Hematopoietic multipotent progenitor cell treated with erythropoietin and hydrocortisone succinate and interleukin-3 and kit ligand, for 4 days (in vitro differentiated cells): Measurements from ENCODE around the gene TRIM2.

Experiments used
- DNase-seq: peaks from one replicate; pipeline ENCODE4 v3.0.0-alpha.2; 2015

Gene TRIM2

DNA sequence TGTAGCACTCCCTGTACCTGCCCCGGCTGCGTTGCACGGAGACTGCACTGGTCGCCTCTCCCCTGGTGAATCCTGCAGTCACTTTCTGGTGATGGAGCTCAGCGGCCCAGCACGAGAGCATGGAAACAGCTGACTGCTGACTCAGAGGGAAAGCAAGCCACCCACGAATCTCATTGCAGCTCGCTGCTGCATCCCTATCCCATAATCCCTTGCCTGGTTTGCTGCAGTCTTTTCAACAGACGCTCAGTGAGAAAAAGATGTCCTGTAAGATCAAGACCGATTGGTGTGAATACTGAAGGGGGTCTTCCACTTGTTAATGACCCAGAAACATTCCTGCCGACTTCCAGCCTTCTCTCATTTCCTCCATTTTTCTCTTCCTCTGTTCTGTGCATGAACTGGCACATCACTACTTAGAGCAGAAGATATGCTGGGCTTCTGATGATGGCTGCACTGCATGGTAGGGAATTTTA lies 52.9 kb downstream of the TRIM2 start:
- peak; percentile 16 for DNase-seq

DNA sequence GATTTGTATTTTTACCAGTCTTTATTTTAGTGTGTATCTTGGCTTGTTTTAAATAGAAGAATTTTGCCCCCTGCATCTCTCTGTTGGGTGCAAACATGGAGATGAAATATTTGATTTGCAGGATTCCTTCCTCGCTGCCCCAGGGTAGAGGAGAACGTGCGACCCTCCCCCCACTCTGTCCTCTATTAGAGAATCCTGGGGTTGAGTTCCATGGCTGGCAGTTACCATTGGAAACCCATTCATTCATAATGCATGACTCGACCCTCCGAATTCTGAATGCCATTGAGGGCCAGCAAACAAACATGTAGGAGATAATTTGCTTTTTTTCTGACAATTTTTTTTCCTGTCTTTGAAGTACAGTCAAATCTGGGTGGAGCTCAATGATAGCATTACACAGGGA lies 53.7 kb downstream of the TRIM2 start:
- no peak for DNase-seq

DNA sequence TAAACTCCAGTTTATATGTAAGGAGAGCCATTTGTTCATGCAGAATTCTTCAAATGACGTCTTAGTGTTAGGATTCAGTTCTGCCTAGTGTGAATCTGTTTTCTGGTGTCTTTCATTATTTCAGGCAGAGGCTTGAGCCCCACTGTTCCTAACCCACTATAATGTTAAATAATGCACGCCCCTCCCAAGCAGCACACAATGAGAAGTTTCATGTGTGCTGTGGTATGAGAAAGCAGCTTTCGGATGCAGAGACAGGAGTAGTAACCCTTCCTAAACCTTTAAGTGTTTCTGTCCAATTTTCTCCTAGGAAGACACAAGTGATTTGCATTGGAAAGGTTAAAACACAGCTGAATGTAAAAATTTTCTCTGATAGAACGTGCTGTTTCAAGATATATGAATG lies 54.5 kb downstream of the TRIM2 start:
- no peak for DNase-seq

DNA sequence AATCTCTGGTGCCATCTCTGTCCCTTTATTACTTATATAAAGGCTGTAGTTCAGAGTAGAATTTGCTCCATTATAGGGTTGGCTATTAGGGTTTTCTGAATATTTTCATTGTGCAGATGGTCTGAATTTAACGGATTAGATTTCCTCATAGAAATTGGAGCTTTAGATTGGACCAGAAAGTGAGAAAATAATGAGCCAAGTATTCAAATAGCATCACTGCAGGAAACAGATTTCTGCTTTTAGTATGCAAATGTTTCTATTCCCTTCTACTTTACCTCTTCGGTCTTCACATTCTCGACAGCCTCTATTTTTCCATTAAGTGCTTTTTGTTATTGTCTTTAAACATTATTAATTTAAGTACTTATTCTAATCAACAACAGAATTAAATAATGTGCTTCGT lies 55.4 kb downstream of the TRIM2 start:
- no peak for DNase-seq

DNA sequence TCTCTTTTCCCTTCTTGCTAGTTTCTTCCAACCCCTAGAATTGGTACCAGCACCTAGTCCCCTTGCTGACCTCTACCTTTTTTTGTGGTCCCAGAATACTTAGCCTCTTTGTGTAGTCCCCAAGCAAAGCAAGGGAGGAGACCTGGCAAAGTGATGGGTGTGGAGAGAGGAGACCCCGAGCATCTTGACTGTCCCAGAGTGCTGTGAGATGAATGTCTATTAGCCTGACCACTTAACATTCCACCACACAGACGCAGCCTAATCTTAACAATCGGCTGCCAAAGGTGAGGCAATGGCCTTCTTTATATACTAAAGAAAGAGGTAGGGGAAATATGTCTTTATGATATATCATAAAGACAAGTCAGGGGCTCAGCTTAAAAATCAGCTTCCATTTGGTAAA lies 55.9 kb downstream of the TRIM2 start:
- no peak for DNase-seq

DNA sequence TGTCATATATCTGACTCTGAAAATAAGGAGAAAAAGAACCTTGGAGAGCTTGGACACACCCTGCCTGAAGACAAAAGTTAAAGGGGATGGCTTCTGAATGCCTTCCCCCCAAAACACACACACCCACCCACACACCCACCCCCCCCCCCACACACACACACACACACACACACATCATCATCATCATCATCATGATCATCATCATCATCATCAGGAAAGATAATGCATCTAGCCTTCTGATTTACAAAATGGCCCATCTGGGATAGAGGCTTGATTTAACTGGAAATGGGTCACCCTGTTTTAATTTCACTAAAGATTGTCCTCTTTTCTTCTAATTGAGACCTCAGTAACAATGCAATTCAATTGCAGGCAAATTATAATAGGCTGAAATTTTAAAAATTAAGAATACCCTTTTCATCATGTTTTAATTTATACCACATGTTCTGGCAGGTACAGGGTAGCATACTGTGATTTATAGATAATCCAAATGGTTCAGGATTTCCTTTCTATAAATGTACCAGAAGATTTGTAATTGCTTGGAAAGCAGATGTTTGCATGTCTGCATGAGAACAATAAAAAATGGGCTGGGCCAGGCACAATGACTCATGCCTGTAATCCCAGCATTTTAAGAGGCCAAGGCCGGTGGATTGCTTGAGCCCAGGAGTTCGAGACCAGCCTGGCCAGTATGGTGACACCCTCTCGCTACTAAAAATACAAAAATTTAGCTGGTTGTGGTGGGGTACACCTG lies 56.5 kb downstream of the TRIM2 start:
- no peak for DNase-seq

DNA sequence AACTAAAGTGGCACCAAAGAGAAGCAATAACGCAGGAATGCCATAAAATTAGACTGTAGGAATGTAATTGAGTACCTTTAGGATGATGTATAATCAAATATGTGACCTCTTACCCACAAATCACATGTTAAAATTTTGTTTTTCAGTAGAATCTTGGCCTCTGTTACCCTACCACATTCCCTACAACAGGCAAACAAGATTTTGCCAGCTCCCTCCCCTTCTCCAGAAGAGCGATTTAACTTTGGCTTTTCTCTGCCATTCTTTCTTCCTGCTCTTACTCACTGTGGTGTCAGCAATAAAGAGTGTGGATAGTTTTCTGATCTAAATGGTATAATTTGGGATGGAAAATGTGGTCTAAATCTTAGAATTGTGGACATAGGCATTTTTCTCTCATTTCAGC lies 57.2 kb downstream of the TRIM2 start:
- no peak for DNase-seq

DNA sequence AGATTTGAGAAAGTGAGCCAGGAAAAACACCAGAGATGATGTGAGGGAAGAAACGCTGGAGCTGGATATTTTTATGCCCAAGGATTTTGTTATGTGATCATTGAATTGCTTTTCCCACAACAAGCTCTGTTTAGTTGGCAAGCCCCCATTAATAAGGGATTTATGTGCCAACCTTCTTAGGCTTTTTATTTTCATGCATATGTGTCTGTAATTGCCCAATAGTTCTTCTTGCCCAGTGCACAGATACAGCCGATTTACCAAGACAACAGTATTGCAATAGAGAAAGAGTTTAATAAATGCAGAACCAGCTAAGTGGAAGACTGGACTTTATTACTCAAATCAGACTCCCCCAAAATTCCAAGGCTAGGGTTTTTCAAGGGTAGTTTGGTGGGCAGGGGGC lies 57.7 kb downstream of the TRIM2 start:
- DNase-seq, result no peak

DNA sequence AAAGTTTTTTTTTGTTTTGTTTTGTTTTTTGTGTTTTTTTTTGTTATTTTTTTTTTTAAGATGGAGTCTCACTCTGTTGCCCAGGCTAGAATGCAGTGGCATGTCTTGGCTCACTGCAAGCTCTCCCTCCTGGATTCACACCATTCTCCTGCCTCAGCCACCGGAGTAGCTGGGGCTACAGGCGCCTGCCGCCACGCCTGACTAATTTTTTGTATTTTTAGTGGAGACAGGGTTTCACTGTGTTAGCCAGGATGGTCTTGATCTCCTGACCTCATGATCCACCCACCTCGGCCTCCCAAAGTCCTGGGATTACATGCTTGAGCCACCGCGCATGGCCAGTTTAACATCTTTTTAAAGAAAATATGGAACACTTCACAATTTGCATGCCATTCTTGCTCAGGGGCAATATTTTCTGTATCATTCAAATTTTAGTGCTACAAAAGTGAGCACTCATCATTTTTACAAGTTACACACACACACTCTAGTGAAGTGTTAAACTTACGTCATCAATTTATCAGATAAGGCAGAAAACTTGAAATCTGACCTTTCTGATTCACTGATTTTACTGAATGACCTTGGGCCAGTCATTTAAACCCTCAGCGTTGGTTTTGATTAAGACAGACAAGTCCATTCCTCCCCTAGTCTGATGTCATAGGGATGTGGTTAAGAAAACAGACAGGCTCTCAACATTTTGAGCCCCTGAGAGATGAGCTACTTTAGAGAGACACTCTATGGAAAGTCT lies 61.2 kb downstream of the TRIM2 start:
- DNase-seq, result no peak

DNA sequence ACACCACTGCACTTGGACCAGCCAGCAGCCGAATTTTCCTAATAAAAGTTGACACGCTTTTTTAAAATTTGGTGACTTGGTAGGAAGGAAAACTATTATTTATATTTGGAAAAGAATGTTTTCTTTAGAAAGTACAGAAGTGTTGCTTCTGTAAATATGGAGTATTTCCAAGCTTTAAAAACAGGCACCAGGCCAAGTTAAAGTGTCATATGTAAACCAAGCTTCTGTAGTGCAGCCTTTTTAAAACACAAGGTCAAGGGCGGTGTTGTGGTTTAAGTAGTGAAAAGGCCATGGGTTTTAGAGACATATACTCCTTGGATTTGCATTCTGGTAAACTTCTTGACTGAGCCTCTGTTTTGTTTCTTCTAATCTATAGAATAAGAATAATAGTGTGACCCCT lies 62.7 kb downstream of the TRIM2 start:
- DNase-seq, result peak; percentile 10

DNA sequence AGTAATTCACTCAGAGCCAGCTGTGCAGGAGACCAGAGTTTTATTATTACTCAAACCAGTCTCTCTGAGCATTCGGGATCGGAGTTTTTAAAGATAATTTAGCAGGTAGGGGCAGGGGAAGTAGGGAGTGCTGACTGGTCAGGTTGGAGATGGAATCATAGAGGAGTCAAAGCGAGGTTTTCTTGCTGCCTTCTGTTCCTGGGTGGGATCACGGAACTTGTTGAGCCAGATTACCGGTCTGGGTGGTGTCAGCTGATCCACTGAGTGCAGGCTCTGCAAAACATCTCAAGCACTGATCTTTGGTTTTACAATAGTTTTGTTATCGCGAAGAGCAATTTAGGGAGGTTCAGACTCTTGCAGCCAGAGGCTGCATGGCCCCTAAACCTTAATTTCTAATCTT lies 63.6 kb downstream of the TRIM2 start:
- DNase-seq, result no peak

DNA sequence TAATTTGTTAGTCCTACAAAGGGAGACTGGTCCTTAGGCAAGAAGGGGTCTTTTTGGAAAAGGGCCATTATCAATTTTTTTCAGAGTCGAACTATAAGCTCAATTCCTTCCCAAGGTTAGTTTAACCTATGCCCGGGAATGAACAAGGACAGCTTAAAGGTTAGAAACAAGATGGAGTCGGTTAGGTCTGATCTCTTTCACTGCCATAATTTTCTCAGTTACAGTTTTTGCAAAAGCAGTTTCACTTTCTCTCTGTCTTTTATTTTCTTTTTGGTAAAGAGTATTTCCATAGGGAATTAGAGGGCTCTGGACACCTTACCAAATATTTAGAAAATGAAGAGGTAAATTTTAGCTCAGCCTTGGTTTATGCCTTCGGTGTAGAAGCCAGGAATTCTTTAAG lies 64.1 kb downstream of the TRIM2 start:
- DNase-seq, result no peak

DNA sequence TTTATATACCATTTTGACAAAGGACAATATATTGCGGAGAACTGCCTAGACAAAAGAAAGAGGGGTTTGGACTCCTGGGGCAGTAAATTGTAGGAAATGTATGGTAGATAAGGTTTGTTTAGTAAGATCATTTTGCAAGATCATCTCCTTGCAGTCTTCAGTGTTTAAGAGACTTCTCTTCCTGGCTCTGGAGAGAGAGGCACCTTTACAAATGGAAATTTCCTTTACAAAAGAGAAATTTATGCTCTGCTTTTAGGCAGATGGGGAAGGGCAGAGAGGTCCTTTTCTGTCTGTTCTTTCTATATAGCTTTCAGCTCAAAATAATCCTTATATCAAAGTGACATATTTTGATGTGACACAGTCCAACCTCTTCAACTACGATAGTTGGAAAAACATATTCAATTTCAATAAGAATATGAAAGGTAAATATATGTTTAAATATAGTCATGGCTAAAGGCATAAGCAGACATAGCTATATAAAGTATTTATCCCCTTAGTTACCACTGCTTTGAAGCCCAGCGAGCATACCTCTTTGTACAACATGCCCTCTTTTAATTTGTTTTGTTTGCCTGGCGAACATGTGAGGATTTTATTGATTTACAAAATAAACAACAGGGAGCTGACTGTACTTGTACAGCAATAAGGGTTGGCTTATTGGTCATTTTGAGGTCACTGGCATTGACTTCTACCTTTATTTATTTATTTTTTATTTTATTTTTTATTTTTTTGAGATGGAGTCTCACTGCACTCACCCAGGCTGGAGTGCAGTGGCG lies 65.2 kb downstream of the TRIM2 start:
- no peak for DNase-seq

DNA sequence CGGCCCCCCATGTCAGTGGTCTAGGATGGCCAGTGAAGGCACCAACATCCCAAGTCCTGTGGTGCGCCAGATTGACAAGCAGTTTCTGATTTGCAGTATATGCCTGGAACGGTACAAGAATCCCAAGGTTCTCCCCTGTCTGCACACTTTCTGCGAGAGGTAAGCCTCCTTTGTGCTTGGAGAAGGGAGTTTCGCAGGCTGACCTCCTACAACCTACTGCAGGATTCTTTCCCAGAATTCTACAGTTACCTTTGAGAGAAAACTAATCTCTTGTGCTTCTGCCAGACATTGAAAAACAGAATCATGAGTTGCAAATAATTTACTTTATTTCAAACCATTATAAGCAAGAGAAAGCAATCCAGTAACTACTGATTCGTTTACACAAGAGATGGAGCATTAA lies 66.1 kb downstream of the TRIM2 start:
- no peak for DNase-seq

DNA sequence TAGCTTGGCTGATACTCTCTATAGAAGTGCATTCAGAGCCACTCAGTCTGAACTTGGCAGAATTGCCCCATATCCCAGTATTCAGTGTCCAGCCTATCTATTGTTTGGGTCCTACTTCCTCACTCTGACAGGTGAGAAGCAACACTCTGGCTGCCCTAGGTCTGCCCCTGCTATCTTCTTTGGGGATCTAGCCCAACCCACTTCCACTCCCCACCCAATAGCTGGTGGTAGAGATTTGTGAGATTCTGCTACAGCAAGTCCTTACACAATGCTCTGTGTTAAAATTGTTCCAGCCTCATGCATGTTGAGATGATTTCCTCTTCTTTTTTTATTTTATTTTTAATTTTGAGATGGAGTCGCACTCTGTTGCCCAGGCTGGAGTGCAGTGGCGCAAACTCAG lies 67.6 kb downstream of the TRIM2 start:
- DNase-seq, result peak; percentile 7

DNA sequence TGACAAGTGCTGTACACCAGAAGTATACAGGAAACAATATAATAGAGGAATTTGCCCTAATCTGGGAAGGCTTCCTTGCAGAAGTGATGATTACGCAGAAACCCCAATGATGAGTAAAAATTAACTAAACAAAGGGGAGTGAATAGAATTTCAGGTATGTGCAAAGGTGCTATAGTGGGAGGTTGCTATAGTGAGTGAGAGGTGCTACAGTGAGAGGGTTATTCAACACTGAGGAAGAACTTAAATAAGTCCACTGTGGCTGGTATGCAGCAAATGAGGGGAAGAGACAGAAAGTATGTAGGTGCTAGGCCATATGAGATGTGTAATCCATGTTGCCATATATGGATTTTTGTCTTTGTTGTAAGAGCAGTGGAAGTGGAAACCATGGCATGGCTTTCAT lies 69.5 kb downstream of the TRIM2 start:
- DNase-seq, result no peak

DNA sequence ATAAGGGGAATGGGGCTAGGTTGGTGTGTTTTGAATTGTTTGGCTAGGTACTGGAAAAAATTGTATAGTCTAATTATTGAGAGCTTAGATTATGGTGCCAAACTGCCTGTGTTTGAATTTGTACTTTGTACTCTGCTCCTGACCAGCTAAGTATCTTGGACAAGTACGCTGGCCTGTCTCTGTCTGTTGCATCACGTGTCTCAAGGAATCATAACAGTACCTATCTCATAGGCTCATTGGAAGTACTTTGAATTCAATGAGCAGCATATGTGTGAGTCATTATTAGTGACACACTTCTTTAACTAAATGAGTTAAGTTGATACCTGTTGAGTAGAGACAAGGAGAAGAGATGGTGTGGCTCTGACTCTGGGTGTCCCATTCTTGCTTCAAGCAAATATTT lies 70.7 kb downstream of the TRIM2 start:
- no peak for DNase-seq

DNA sequence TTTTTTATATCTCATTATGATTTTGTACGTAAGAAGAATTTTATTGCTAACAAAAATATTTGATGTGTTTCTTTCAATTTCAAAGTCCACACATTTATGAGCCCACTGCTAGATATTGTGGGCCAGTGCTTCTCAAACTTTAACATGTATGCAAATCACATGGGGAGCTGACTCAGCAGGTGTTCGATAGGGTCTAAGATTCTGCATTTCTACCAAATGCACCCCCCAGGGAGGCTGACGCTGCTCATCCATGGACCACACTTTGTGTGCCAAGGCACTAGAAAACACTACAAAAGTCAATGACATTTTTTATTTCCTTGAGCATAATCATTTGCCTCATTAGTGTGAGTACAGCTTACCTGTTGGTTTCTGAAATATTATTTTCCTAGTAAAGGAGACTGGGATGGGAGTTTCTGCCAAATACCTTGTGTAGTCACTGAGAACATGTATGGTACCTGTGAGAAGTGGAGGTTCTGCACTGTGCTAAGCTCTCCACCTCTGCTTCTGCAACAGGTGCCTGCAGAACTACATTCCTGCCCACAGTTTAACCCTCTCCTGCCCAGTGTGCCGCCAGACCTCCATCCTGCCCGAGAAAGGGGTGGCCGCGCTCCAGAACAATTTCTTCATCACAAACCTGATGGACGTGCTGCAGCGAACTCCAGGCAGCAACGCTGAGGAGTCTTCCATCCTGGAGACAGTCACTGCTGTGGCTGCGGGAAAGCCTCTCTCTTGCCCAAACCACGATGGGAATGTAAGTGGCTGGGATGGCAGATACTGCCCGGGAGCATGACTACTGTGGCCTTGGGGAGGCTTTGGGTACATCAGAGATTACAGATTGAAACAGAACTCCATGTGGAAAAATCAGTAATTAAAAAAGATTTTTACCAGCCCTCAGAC lies 71.4 kb downstream of the TRIM2 start:
- DNase-seq, result no peak

DNA sequence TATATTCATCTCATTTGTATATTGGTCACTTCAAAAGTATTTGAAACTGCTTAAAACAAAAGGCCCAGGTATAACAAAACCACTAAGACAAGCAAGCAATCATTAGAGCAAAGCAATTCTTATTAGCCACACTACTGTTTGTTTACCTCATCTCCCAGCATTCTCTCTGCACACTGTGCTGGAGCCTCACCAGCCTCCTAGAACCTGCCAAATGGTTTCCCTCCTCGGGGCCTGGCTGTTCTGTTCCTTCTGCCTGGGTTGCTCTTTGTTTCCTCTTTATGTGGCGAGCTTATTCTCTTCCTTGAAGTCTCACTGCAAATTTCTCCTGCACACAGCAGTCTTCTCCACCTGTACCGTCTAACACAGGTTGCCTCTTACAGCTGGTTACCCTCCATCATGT lies 72.7 kb downstream of the TRIM2 start:
- DNase-seq, result peak; percentile 5

DNA sequence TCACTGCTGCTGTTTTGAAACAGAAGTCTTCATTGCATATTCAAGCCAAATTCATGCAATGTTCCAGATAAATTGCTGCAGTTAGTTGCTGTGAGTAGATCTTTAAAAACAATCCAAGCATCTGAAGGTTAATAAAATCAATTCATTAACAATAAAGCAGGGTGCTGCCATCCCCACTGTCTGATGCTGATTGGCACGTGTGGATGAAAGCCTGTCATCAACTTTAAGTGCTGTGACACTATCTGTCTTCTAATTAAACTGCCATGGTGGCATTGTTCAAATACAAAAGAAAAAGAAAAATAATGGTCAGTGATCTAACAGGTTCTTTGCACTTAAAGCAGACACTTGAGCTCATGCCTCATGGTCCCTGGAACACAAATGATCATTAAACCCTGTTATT lies 77.2 kb downstream of the TRIM2 start:
- DNase-seq, result no peak

DNA sequence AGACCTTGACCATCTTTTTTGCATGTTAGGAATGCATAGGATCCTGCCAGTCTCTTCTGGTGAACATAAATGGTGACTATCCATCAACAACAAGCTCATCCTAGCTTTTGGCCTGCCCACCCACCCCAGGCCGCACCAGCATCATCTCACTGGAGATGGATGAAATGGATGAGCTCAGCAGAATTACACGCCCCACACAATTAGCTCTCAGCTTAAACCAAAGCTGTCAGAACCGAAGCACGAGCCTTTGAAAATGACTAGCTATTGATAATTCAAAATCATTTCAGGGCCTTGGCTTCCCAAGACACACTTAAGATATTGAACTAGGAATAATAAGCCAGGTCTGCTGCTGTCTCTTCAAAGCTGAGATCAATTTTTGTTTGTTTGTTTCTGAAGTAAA lies 77.8 kb downstream of the TRIM2 start:
- DNase-seq, result no peak

DNA sequence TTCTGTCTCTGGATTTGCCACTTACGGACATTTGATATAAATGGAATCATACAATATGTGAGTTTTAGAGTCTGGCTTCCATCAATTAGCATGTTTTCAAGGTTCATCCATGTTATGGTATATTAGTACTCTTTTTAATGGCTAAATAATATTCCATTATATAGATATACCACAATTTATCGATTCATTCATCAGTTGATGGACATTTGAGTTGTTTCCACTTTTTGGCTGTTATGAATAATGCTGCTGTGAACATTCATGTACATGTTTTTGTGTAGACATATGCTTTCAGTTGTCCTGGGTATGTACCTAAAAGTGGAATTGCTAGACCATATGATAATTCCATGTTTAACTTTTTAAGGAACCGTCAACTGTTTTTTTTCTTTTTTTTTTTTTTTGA lies 79.0 kb downstream of the TRIM2 start:
- no peak for DNase-seq

DNA sequence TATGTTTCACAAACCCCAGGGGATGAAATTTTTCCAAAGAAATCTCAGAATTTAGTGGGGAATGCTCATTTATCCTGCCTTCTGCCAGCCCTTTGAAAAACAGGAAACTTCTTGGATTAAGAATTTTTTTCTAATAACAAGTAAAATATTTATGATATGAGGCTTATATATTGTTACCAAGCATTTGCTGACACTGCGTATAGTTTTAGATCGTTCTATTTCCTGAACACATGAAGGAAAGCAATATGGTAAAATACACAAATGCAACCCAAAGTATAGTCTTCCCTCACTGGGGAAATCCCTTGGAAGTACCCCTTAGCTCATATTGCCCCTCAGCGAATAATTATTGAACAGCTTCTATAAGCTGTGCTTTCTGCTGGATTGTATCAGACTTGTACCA lies 85.9 kb downstream of the TRIM2 start:
- no peak for DNase-seq
